CD4-positive, alpha-beta T cell treated with Interleukin-4 for 4 hours (primary cell): Measurements from ENCODE around the gene ALPL.
A peak's percentile ranks its signal among the peaks of the same experiment; 100 is the strongest.
"Not testable (repeated sequence)": the region's sequence is repeated elsewhere in the genome, so short reads cannot be mapped to it uniquely, and the experiment has no call there.

ENCODE experiments used
- DNase-seq: peaks from one replicate; pipeline ENCODE4 v3.0.0-alpha.2; 2020

The ALPL gene

DNA sequence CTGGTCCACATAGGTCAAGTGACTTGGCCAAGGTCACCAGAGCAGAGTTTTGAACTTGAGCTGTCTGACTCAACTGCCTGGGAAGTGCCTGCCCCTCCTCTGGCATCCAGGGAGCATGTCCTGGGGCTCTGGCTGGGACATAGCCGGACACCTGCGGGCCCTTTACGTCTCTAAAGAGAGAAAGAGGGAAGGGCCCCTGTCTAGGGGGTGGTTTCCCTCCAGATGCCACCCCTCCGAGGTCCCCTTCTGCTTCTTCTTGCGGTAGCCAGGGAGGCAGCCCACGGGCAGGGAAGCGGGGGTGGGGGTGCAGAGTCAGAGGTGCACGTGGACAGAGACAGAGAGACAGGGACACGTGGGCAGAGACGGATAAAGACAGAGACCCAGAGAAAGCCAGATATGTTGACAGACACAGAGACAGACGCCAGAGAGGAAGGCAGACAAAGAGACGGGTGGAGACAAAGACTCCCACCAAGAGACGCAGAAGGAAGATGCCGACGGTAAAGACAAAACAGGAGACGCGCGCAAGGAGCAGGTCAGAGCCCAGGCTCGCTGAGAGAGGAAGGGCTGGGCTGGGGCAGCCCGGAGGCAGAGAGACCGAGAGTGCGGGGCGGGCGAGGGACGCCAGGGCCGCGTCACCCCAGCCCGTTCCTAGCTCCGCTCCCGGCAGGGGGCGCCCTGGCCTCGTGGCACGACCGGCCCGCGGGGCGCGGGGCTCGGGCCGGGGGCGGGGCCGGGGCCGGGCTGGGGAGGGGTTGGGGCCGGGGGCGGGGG is 458 bp upstream of the ALPL start:
- peak; percentile 11 for DNase-seq

DNA sequence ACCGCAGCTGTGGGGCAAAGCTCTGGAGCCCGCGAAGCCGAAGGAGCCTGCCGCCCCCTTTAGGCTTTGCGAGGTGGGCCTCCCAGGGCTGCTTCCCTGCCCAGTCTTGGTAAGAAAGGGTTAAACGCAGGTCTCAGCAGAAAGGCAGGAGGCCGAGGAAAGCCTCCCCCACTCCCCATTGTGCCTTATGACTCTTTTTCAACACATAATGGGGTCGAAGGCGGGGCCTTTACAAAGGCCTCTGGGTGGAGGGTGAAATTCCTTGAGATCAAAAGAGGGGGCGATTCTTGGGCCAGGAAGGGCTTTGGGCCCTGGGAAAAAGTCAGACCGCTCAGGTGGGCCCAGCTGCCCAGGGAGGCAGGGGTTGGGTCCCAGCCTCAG is 880 bp downstream of the ALPL start:
- DNase-seq = no peak

DNA sequence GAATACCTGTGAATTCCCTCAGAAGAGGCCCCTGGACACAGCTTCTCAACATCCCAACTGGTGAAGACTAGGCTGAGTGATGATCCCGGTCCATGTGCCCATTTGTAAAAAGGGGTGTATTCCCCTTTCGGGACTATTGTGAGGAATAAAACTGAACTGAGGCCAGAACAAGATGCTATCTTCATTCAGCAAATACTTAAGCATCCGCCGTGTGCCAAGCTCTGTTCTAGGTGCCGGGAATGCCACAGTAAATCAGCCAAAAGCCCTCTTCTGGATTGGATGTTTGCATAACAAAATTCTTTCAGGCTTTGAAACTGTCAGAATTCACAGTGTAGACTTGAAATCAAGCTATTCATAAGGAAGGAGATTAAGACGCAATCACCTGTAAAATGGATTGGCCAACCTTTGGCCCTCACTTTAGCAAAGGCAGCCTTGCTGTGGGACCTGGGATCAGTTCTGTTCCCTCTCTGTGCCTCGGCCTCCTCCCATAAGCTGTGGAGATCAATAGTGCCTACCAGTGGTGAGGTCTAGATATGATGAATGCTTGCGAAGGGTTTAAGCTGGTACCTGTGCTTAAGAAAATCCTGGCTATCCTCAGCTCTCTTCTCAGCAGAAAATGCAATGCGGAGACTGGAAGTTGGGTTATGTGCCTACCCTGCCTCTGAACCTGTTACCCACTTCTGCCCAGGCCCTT is 1.8 kb downstream of the ALPL start:
- DNase-seq = no peak

DNA sequence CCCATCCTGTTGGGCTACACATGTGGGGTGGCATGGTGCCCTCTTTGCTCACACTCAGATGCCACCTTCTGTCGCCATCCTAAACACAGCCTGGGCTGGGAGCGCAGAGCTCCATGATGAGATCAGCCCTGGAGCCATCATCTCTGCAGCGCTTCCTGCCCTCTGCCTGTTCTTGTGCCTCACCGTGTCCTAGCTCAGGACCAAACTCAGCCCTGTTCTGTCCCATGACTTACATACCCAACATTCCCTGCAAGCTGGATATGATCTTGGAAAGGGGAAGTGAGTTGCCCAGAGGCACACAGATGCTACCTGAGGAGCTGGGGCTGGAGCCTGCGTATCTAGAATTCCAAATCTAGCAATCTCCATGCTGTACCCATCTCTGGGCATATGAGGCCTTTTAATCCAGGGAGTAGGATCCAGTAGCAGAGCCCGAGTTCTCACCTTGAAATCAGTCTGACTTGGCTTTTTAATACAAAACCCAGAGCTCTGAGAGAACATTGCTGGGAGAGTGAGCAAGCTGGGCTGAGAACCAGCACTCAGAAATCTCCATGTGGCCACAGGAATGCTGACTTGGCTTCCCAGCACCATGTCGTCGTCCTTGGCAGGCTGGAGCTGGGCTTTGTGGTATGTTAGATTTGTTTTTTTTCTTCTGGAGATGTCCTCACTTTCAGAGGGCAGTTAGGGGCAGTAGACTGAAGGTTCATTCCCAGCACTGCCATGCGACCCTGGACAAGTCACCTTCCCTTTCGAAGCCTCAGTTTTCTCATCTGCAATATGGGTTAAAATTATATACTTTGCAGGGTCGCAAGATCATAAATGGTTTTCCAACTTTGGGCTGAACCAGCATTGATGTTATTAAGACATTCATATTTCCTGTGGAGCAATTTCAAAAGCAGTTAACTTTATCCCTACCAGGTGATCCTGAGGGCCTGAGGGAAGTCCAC is 2.6 kb downstream of the ALPL start:
- DNase-seq = no peak

DNA sequence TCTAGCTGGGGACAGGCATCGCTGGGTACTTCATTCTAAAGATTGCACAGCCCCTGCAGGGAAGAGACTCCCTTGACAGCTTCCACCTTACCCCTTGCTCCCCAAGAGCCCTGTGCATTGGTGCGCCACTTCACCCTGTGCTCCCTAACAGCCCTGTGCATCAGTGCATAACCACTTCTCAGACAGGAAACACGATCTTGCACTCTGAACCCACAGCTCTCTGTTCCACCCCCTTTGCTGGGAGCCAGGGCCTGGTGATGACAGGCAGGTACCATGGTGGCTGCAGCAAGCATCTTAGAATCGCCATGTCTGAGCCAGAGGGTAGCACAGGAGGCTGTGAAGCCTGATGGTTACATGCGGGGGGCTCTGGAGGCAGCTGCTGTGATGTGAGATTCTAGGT is 5.0 kb downstream of the ALPL start:
- no peak for DNase-seq

DNA sequence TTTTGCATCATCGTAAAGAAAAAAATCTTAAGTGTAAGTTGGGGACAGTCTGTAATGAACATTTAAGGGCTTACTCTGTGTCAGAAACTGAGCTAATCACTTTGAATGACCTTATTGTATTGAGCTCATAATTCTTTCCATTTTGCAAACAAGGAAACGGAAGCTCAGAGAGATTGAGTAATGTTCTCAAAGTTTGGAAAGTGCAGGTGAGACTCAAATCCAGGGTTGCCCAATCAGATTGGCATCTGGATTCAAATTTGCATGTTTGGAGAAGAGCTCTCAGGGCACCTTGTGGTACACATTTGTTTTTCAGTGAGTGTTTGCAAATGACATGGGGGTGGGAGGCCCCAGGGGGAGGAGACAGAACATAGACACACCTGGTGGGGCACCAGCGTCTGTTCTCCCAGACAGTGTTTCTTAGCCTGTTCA is 8.0 kb downstream of the ALPL start:
- no peak for DNase-seq

DNA sequence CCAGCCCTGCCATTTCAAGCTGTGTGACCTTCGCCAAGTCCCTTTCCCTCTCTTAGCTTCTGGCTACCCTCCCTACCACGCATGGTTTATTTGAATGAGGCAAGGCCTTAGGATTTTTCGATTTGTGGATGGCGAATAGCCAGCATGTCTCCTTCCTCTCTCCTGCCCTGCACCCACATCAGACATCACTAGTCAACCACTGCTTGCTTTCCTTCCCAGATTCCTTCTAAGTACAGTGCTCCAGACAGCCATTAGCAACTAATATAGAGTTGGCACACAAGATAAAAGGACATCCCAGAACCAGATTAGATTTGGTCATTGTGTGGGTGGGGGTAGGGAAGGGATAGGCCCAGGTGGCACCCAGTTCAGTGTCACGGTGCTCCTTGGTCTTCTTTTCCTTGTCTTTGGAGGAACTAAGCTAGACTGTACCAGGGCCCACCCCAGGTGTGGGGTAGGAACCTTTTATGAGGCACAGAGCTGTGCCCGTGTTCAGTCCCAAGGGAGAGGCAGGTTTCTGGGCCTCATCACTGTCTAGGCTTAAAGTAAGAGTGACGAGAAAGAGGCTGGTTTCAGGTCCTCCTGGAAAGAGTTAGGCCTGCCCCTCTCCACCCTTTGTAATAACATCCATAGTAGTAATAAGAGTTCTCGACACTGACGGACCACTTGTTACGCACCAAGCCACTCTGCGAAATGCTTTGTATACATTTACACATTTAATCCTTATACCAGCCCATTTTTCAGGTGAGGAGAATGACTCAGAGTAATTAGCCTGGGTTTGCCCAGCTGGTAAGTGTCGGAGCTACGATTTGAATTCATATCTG is 8.6 kb downstream of the ALPL start:
- DNase-seq = no peak

DNA sequence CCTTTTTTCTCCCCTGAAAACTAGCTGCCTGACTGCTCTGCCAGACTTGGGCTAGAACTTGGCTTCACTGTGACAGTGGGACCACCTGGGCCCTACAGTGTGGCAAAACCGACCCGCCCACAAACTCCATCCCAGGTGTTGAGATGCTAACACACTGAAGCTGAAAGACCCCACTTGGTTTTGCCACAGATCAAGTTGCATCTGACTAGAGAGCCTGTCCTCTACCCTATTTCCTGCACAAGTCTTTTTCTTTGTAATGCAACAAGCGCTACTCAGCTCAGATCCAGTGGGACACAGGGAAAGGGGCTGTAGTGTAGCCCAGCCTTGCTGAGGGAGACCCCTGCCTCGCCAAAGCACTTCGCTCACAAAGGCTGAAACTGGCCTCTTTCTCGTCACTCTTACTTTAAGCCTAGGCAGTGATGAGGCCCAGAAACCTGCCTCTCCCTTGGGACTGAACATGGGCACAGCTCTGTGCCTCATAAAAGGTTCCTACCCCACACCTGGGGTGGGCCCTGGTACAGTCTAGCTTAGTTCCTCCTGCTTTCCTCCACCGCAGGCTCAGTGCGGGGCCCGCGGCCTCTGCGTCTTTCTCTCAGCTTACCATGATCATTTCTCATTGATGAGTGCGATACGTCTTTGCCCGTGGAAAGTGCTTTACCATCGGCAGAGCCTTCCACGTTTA is 9.7 kb downstream of the ALPL start:
- DNase-seq = no peak

DNA sequence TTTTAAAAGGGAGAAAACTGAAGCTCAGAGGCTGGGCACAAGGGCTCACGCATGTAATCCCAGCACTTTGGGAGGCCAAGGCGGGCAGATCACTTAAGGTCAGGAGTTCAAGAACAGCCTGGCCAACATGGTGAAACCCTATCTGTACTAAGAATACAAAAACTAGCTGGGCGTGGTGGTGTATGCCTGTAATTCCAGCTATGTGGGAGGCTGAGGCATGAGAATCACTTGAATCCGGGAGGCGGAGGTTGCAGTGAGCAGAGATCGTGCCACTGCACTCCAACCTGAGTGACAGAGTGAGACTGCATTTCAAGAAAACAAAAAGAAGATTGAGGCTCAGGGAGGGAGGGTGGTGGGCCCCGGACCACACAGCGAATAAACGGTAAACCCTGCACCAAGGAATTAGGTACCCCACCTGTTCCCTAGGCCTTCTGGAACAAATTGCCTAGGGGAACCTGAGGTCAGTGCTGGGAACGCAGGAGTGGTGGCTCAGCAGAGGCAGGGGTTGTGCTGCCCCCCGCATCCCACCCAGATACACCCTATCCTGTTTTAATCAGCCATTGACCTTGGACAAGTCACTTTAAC is 10.4 kb downstream of the ALPL start:
- not testable (repeated sequence) for DNase-seq

DNA sequence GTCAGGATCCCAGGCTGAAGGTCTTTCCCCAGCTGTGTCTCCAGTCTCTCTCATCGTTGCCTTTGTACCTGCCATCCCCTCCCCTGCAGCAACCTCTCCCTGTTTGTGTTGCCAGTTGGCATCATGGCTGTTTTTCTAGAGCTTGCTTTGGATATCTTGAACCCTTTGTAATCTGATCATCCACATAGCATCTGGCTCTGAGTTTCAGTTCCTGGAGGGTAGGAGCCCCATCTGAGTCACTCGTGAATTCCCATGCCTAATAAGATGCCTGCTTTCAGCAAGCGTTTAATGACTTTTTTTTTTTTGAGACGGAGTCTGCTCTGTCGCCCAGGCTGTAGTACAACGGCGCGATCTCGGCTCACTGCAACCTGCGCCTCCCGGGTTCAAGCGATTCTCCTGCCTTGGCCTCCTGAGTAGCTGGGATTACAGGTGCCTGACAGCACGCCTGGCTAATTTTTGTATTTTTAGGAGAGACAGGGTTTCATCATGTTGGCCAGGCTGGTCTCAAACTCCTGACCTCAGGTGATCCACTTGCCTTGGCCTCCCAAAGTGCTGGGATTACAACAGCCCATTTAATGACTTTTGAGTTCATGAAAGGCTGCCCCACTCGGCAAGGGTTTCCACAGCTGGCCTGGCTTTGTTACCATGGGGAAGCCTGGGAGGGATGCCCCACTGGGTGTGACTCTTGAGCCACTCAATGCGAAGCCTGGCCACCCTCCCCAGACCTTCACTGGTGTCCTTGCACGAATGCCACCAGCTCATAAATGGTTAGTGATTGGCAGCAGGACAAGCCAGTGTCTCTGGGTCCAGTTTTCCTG is 11.9 kb downstream of the ALPL start:
- DNase-seq = no peak

DNA sequence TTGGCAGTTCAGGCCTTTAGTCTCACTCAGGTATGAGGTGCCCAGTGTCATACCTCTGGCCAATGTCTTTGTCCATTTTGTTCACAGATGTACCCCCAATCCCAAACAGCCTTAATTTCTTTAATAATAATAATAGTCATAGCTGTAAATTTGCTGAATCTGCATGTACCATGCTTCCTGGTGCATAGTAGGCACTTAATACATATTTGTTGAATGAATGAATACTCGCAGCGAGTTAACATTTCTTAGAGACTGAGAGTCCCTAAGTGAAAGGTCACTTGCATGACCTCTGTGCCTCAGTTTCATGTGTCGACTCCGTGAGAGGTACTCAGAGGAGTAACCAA is 12.5 kb downstream of the ALPL start:
- DNase-seq = no peak

DNA sequence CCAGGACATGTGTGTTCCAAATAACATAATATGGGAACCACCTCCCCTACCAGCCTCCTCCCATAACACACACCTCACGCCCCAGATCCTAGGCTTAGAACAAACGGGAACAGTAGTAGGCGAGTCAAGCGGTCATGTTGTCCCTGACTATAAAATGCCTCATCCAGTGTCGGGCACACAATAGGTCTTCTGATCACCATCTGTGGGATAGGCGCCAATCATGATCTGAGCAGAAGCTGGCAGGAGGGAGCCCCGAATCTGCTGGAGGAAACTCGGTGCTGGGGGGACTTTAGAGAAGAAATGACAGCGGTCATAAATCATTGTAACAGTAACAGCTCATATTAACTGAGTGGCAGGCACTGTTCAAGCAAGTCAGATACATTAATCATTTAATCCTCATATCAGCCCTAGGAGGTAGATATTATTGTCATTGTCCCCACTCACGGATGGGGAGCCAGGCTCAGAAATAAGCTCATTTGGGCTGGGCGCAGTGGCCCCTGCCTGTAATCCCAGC is 13.4 kb downstream of the ALPL start:
- DNase-seq = no peak

DNA sequence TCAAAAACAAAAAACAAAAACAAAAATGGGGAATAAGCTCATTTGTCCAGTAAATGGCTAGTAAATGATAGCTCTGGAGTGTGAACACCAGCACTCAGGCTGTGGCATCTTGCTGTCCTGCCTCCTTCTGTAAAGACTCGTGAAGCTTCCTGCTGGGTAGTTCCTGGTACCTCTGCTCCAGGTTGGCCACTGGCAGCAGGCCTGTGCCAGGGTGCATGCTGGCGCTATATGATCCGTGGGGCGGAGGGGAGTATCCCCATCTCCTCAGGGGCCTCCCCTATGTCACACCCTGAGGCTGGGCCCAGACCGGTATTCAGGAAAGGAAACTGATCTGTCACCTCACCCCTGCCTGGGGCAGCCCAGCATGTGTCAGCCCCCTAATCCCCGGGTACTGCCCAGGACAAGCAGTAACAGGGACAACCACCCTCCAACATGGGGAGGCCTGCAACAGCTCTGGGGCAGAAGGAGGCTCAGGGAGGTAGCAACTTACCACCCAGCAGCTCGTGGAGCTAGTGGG is 14.1 kb downstream of the ALPL start:
- DNase-seq = no peak

DNA sequence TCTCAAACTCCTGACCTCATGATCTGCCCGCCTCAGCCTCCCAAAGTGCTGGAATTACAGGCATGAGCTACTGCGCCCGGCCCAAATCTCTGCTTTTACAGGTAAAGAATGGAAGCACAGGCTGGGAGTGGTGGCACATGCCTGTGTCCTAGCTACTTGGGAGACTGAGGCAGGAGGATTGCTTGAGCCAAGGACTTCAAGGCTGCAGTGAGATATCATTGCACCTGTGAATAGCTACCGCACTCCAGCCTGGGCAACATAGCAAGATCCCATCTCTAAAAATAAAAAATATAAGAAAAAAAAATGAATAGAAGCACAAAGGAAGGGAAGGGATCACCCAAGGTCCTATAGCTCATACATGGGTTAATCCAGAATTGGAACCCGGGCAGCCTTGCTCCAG is 15.0 kb downstream of the ALPL start:
- no peak for DNase-seq

DNA sequence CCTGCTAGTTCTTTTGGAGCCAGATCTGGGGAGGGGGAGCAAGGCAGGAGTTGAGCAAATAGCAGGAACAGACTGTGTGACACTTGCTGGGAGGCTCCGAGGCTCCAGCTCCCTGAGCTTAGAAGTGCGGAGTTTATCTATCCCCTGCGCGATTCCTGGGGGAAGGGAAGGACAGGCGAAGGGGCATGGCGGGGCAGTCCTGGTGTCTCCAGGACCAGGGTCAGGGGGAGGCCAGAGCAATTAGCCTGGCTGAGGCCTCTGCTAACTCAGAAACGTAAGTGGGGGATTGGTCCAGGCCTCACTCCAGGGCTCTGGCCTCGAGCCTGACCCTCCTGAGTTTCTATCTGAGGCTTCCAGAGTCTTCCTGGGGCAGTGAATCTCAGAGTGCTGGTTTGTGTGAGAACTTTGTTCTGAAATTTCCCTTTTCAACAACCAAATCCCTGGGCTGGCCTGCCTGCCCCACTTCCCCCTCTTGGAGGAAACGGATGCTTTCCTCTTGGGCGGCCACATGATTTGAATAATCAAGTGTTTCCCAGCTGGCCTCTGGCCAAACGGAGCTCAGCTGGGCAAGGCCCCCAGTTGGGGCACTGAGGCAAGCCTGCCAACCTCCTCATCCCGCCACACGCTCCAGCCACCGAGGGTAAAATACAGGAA is 15.6 kb downstream of the ALPL start:
- no peak for DNase-seq

DNA sequence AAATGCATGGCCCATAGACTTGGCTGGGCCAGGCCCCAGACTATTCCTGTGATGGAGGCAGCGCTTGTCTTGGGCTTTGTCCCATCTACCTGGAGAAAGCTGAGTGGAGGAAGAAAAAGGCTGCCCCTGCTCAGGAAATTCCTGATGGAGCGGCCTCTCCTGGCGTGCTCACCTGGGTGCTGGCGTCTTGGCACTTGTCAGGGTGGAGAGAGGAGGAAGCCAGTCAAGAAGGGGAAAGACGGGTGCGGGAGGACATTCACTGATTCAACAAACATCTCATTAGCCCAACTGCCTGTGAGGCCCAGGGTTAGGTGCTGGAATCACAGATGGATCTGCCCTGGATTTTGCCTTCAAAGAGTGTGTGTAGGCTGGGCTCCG is 16.1 kb downstream of the ALPL start:
- no peak for DNase-seq

DNA sequence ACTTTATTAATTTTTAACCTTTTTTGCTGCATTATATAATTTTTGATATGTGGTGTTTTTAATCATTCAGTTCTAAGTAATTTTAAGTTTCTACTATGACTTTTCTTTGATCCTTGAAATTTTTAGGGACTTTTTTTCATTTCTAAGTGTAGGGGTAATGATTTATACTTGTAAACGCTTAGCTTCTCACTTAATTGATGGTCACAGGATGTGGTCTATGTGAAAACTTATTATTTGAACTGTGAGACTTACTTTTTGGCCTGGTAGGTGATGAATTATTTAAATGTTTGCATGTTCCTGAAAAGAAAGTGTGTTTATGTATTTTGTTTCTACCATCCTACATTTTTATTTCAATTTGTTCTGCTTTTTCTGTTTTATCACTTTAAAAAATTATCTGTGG is 17.2 kb downstream of the ALPL start:
- DNase-seq = no peak

DNA sequence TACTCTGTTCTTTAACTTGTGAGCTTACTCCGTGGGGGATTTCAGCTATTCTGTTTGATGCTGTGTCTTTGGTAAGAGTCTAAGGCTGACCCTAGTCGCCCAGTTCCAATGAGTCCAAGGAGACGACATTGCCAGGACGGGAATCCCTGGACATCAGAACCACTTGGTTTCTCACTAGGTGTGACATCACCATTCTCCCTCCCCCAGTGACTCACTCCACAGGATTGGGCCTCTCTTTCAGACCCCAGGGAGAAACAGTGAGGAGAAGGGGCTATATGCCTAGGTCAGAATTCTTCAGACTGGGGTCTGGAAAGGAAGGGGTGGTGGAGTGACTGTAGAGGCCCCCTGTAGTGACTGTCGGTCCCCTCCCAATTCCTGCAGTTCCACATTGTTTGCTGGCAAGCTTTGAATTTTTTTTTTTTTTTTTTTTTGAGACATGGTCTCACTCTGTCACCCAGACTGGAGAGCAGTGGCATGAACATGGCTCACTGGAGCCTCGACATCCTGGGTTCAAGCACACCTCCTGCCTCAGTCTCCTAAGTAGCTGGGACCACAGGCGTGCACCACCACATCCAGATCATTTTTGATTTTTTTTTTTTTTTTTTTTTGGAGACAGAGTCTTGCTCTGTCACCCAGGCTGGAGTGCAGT is 21.3 kb downstream of the ALPL start:
- DNase-seq = no peak

DNA sequence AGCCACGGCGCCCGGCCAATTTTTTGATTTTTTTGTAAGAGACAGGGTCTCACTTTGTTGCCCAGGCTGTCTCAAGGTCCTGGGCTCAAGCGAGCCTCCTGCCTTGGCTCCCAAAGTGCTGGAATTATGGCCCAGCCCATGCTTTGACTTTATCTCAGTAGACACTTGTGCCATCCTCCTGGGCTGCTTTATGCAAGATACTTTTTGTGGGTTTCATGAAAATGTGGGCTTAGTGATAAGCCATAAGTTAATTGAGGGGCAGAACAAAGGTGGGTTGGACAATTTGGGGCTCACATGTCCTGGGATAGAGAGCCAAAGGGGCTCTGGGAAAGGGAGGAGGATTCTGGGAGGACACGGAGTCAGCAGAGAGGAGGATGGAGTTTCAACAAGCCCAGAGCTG is 22.0 kb downstream of the ALPL start:
- no peak for DNase-seq
